ENCODE data around the gene HAS3. TPM values are rescaled to one million over a fixed set of nuclear protein-coding genes. Genes with fewer than 3 reads are reported as not detected.

The HAS3 gene
- total RNA-seq, 1 experiment from 2014 or later, result 66.9 TPM

DNA sequence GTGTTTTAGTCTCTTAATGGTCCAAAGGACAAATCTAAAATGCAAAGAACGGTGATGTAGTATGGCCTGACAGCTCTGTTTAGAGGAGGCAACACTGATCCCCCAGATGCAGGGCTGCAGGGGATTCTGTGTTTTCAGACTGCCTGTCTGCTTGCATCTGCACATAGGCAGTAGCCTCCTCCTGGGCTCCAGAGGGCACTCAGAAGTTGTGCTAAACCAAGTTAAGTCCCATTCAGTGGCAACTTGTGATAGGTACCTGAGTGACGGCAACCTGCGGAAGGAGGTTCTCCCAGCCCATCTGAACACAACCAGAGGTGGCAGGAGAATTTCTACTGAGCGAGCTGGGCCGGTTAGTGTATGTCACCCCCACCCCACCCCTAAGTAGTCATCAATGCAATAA is 9.9 kb downstream of the HAS3 start:
- no peaks in the 10 kb centered on the region for H3K9me3 Mint-ChIP-seq
- CTCF ChIA-PET, result interaction anchor here (0.9 kb wide), 2 partner anchors 12 to 14 kb away, joined by 4 to 6 read pairs; no protein-coding TSS in a partner anchor
- H3K36me3 Mint-ChIP-seq, result peaks cover 88% of the 10 kb centered on the region
- ATAC-seq (no peak), DNase-seq (ENCODE audit: low spot score) (peak; percentile 5)
- H3K4me3 Mint-ChIP-seq, result no peak overlapping the region
- POLR2A ChIA-PET, result no interaction called here
- peaks cover 20% of the 10 kb centered on the region for H3K4me1 Mint-ChIP-seq
- no peaks in the 10 kb centered on the region for H3K27me3 Mint-ChIP-seq (ENCODE audit: low read depth)
- H3K27ac Mint-ChIP-seq, result no peak overlapping the region
- TF ChIP-seq, protein P1, sequence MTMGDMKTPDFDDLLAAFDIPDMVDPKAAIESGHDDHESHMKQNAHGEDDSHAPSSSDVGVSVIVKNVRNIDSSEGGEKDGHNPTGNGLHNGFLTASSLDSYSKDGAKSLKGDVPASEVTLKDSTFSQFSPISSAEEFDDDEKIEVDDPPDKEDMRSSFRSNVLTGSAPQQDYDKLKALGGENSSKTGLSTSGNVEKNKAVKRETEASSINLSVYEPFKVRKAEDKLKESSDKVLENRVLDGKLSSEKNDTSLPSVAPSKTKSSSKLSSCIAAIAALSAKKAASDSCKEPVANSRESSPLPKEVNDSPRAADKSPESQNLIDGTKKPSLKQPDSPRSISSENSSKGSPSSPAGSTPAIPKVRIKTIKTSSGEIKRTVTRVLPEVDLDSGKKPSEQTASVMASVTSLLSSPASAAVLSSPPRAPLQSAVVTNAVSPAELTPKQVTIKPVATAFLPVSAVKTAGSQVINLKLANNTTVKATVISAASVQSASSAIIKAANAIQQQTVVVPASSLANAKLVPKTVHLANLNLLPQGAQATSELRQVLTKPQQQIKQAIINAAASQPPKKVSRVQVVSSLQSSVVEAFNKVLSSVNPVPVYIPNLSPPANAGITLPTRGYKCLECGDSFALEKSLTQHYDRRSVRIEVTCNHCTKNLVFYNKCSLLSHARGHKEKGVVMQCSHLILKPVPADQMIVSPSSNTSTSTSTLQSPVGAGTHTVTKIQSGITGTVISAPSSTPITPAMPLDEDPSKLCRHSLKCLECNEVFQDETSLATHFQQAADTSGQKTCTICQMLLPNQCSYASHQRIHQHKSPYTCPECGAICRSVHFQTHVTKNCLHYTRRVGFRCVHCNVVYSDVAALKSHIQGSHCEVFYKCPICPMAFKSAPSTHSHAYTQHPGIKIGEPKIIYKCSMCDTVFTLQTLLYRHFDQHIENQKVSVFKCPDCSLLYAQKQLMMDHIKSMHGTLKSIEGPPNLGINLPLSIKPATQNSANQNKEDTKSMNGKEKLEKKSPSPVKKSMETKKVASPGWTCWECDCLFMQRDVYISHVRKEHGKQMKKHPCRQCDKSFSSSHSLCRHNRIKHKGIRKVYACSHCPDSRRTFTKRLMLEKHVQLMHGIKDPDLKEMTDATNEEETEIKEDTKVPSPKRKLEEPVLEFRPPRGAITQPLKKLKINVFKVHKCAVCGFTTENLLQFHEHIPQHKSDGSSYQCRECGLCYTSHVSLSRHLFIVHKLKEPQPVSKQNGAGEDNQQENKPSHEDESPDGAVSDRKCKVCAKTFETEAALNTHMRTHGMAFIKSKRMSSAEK (CRISPR knock-in tag; IDR thresholded peaks at IDR 0.05; ENCODE audit: borderline replicate concordance), result no peak
- TF ChIP-seq E2F4 (CRISPR knock-in tag; IDR thresholded peaks at IDR 0.05; ENCODE audit: borderline replicate concordance, low read depth) (no peak), JUN (CRISPR knock-in tag; IDR thresholded peaks at IDR 0.05) (no peak), NFE2L1 (CRISPR knock-in tag; IDR thresholded peaks at IDR 0.05) (no peak), NFATC4 (CRISPR knock-in tag; IDR thresholded peaks at IDR 0.05) (no peak), ZNF425 (CRISPR knock-in tag; conservative IDR thresholded peaks at IDR 0.05) (no peak), ATF3 (CRISPR knock-in tag; conservative IDR thresholded peaks at IDR 0.05) (no peak), IRF1 (CRISPR knock-in tag; IDR thresholded peaks at IDR 0.05) (no peak), ZNF121 (CRISPR knock-in tag; IDR thresholded peaks at IDR 0.05) (no peak), STAT6 (CRISPR knock-in tag; conservative IDR thresholded peaks at IDR 0.05; ENCODE audit: low read depth) (no peak), ATF6 (CRISPR knock-in tag; IDR thresholded peaks at IDR 0.05) (no peak), EMX1 (CRISPR knock-in tag; IDR thresholded peaks at IDR 0.05) (no peak), ETV6 (CRISPR knock-in tag; IDR thresholded peaks at IDR 0.05) (no peak), CBFB (CRISPR knock-in tag; IDR thresholded peaks at IDR 0.05; ENCODE audit: low read depth) (no peak), CREB1 (CRISPR knock-in tag; IDR thresholded peaks at IDR 0.05) (no peak), TP53 (CRISPR knock-in tag; IDR thresholded peaks at IDR 0.05) (no peak)
- TF ChIP-seq, protein P2, sequence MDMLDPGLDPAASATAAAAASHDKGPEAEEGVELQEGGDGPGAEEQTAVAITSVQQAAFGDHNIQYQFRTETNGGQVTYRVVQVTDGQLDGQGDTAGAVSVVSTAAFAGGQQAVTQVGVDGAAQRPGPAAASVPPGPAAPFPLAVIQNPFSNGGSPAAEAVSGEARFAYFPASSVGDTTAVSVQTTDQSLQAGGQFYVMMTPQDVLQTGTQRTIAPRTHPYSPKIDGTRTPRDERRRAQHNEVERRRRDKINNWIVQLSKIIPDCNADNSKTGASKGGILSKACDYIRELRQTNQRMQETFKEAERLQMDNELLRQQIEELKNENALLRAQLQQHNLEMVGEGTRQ (CRISPR knock-in tag; IDR thresholded peaks at IDR 0.05), result no peak
- TF ChIP-seq, protein P3, sequence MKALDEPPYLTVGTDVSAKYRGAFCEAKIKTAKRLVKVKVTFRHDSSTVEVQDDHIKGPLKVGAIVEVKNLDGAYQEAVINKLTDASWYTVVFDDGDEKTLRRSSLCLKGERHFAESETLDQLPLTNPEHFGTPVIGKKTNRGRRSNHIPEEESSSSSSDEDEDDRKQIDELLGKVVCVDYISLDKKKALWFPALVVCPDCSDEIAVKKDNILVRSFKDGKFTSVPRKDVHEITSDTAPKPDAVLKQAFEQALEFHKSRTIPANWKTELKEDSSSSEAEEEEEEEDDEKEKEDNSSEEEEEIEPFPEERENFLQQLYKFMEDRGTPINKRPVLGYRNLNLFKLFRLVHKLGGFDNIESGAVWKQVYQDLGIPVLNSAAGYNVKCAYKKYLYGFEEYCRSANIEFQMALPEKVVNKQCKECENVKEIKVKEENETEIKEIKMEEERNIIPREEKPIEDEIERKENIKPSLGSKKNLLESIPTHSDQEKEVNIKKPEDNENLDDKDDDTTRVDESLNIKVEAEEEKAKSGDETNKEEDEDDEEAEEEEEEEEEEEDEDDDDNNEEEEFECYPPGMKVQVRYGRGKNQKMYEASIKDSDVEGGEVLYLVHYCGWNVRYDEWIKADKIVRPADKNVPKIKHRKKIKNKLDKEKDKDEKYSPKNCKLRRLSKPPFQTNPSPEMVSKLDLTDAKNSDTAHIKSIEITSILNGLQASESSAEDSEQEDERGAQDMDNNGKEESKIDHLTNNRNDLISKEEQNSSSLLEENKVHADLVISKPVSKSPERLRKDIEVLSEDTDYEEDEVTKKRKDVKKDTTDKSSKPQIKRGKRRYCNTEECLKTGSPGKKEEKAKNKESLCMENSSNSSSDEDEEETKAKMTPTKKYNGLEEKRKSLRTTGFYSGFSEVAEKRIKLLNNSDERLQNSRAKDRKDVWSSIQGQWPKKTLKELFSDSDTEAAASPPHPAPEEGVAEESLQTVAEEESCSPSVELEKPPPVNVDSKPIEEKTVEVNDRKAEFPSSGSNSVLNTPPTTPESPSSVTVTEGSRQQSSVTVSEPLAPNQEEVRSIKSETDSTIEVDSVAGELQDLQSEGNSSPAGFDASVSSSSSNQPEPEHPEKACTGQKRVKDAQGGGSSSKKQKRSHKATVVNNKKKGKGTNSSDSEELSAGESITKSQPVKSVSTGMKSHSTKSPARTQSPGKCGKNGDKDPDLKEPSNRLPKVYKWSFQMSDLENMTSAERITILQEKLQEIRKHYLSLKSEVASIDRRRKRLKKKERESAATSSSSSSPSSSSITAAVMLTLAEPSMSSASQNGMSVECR (CRISPR knock-in tag; IDR thresholded peaks at IDR 0.05; ENCODE audit: borderline replicate concordance), result no peak
